Smooth muscle cell (in vitro differentiated cells): ENCODE results near the gene ABCC3. TPM values are rescaled to one million over a fixed set of nuclear protein-coding genes. Genes with fewer than 3 reads are reported as not detected.

ENCODE experiments used
- DNase-seq: peaks from one replicate; lab custom pipeline; 2025; ENCODE audit not compliant: unreplicated experiment; lab: John Stamatoyannopoulos, UW
- H2AFZ ChIP-seq: fragments of 200-600 bp; sonication (generic); 2 replicates; pipeline ENCODE4 v1.6.0; 2016; ENCODE audit warnings: antibody characterized with exemption, low read depth, mild to moderate bottlenecking
- H3F3A ChIP-seq: fragments of 200-600 bp; sonication (generic); 2 replicates; pipeline ENCODE4 v1.6.0; 2017; ENCODE audit warnings: antibody characterized with exemption, low read depth
- H3K27ac ChIP-seq: fragments of 200-600 bp; sonication (generic); 2 replicates; pipeline ENCODE4 v1.5.1; 2016; ENCODE audit warnings: low read depth, mild to moderate bottlenecking
- H3K27me3 ChIP-seq: fragments of 200-600 bp; sonication (generic); 2 replicates; pipeline ENCODE4 v1.6.1; 2016; ENCODE audit warnings: low read depth, mild to moderate bottlenecking
- H3K36me3 ChIP-seq: fragments of 200-600 bp; sonication (generic); 2 replicates; pipeline ENCODE4 v1.5.1; 2016; ENCODE audit warnings: low read depth
- H3K4me1 ChIP-seq: fragments of 200-600 bp; sonication (generic); 2 replicates; pipeline ENCODE4 v1.5.1; 2016; ENCODE audit warnings: low read depth
- H3K4me2 ChIP-seq: fragments of 200-600 bp; sonication (generic); 2 replicates; pipeline ENCODE4 v1.6.0; 2016; ENCODE audit warnings: mild to moderate bottlenecking
- H3K4me3 ChIP-seq: fragments of 200-600 bp; sonication (generic); 2 replicates; pipeline ENCODE4 v1.5.1; 2016; ENCODE audit warnings: mild to moderate bottlenecking
- H3K79me2 ChIP-seq: fragments of 200-600 bp; sonication (generic); 2 replicates; pipeline ENCODE4 v1.6.0; 2016; ENCODE audit warnings: low read depth, mild to moderate bottlenecking
- H3K9ac ChIP-seq: fragments of 200-600 bp; sonication (generic); 2 replicates; pipeline ENCODE4 v1.6.0; 2016; ENCODE audit warnings: low read depth
- H3K9me3 ChIP-seq: fragments of 200-600 bp; sonication (generic); replicated peaks from 2 replicates; pipeline ENCODE4 v1.5.1; 2016; ENCODE audit warnings: low read depth
- H4K20me1 ChIP-seq: fragments of 200-600 bp; sonication (generic); 2 replicates; pipeline ENCODE4 v1.6.0; 2016; ENCODE audit warnings: low read depth
- CTCF ChIP-seq: fragments of 200-600 bp; sonication (generic); IDR thresholded peaks from 2 replicates; pipeline ENCODE4 v1.5.1; 2017; ENCODE audit warnings: borderline replicate concordance, mild to moderate bottlenecking, antibody characterized with exemption; ENCODE audit not compliant: insufficient read depth, poor library complexity, severe bottlenecking
- WGBS: methylation state at CpG from one replicate; pipeline ENCODE4 v1.1.7; 2016; ENCODE audit warnings: low lambda C conversion rate; 5-methylcytosine and 5-hydroxymethylcytosine counted together
- polyA plus RNA-seq: library from polyadenylated mRNA; unstranded; fragments of >200 nt; fragmentation: Nextera tagmentation; extraction: Ambion mirVana; gene quantifications from 2 replicates; pipeline ENCODE4 v1.2.1, GENCODE V29; 2016
- total RNA-seq: library from RNA; depleted of rRNA; stranded (reverse); fragments of >200 nt; gene quantifications from 2 replicates; pipeline ENCODE4 v1.2.3, GENCODE V29; 2014

The ABCC3 gene
- total and polyA plus RNA-seq, 2 experiments from 2014 or later = 1.3 TPM

- no peaks in the 10 kb centered on the region for H3K27me3 ChIP-seq
- 87% methylated on average over 6 of the region's 6 CpGs for WGBS
- H3K4me1 ChIP-seq = peaks cover 32% of the 10 kb centered on the region
- H3K4me2 ChIP-seq = no peak overlapping the region
- H2AFZ ChIP-seq = no peak overlapping the region
- H3K9ac ChIP-seq = no peak overlapping the region
- H3F3A ChIP-seq = peaks cover 20% of the 10 kb centered on the region
- H3K79me2 ChIP-seq = no peaks in the 10 kb centered on the region
- H4K20me1 ChIP-seq = peaks cover 4% of the 10 kb centered on the region
- H3K36me3 ChIP-seq = peaks cover 15% of the 10 kb centered on the region
- DNase-seq = no peak
- no peaks in the 10 kb centered on the region for H3K9me3 ChIP-seq
- no peak overlapping the region for H3K27ac ChIP-seq
- no peak overlapping the region for H3K4me3 ChIP-seq
- TF ChIP-seq CTCF = no peak
Observed at GRCh38 chr17:50692448-50693035, 57.9 kb downstream of the ABCC3 start.

DNA sequence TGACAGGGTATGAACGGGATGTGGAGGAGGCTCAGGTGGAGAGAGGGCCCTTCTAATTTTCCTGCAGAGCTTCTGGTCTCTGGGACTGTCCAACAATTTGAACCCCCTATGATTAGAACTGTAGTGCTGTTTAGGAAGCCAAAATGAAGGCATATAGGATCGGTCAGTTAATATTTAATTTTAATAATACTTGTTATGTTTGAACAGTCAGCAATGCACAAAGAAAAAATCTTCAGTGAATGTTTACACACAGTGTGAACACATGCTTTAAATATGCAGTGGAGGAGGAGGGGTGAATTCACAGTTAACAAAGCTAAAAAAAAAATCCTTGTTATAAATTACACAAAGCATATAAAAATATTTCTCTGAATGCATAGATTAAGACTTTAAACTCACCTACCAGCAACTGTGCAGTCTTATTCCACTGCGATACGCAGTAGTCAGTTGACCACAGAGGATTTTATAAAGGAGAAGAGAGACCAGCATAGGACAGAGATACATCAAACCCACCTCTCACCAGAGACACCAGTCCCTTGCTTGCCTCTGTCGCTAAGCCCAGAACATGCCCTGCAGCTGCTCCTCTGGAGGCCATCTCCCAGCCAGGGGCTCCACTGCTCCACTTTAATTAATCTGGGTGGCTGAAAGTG, 58.5 kb downstream of the ABCC3 start:
- Histone ChIP-seq H3K9ac (no peak overlapping the region), H3K4me1 (peaks cover 32% of the 10 kb centered on the region), H3K27ac (no peak overlapping the region), H3K79me2 (no peaks in the 10 kb centered on the region), H3K4me3 (no peak overlapping the region), H4K20me1 (peaks cover 4% of the 10 kb centered on the region), H3K36me3 (peaks cover 16% of the 10 kb centered on the region), H3F3A (peaks cover 20% of the 10 kb centered on the region), H3K9me3 (no peaks in the 10 kb centered on the region), H3K4me2 (no peak overlapping the region), H2AFZ (no peak overlapping the region), H3K27me3 (no peaks in the 10 kb centered on the region)
- 95% methylated on average over 5 of the region's 5 CpGs for WGBS
- TF ChIP-seq CTCF = no peak
- DNase-seq = no peak

- Histone ChIP-seq H3K4me2 (no peak overlapping the region), H3K27ac (no peak overlapping the region), H3K27me3 (no peaks in the 10 kb centered on the region), H4K20me1 (peaks cover 13% of the 10 kb centered on the region), H3K79me2 (peaks cover 3% of the 10 kb centered on the region), H3F3A (peaks cover 18% of the 10 kb centered on the region), H3K9ac (no peak overlapping the region), H3K4me3 (no peak overlapping the region), H2AFZ (no peak overlapping the region), H3K36me3 (peaks cover 19% of the 10 kb centered on the region), H3K4me1 (peaks cover 9% of the 10 kb centered on the region), H3K9me3 (no peaks in the 10 kb centered on the region)
- TF ChIP-seq CTCF = no peak
- 96% methylated on average over 3 of the region's 3 CpGs for WGBS
- DNase-seq = no peak
Observed at GRCh38 chr17:50696365-50696879, 61.7 kb downstream of the ABCC3 start.
